ENCODE measurements around the gene KLF1. TPM values are rescaled to one million over a fixed set of nuclear protein-coding genes. Genes with fewer than 3 reads are reported as not detected.

The KLF1 gene
- total RNA-seq, 1 donor from 2014 or later: not detected

DNA sequence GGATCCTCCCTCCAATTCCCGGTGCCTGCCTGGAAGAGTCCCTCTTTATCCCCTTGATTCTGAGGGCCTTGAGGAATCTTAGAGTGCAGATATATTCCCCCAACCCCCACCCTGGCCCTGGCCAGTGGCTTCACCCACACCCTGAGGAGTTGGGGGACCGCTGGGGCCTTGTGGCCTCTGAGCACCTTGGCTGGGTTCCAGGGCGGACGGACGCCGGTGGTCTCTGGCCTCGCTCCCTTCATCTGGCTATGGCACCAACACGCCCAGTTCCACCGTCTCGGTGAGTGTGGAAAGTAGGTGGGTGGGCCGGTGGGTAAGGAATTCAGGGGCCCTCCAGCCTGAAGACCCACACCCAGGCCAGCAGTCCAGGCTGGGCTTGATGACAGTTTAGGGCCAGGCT, 43.7 kb downstream of the KLF1 start:
- Mint-ChIP-seq H3K27ac (no peak overlapping the region), H3K9me3 (no peaks in the 10 kb centered on the region), H3K27me3 (peaks cover 58% of the 10 kb centered on the region), H3K36me3 (no peaks in the 10 kb centered on the region), H3K4me1 (ENCODE audit: unreplicated experiment) (peaks cover 26% of the 10 kb centered on the region), H3K4me3 (no peak overlapping the region)
- TF ChIP-seq, protein P1, sequence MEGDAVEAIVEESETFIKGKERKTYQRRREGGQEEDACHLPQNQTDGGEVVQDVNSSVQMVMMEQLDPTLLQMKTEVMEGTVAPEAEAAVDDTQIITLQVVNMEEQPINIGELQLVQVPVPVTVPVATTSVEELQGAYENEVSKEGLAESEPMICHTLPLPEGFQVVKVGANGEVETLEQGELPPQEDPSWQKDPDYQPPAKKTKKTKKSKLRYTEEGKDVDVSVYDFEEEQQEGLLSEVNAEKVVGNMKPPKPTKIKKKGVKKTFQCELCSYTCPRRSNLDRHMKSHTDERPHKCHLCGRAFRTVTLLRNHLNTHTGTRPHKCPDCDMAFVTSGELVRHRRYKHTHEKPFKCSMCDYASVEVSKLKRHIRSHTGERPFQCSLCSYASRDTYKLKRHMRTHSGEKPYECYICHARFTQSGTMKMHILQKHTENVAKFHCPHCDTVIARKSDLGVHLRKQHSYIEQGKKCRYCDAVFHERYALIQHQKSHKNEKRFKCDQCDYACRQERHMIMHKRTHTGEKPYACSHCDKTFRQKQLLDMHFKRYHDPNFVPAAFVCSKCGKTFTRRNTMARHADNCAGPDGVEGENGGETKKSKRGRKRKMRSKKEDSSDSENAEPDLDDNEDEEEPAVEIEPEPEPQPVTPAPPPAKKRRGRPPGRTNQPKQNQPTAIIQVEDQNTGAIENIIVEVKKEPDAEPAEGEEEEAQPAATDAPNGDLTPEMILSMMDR (conservative IDR thresholded peaks at IDR 0.05): no peak
- DNase-seq (ENCODE audit: extremely low spot score, unreplicated experiment): no peak

DNA sequence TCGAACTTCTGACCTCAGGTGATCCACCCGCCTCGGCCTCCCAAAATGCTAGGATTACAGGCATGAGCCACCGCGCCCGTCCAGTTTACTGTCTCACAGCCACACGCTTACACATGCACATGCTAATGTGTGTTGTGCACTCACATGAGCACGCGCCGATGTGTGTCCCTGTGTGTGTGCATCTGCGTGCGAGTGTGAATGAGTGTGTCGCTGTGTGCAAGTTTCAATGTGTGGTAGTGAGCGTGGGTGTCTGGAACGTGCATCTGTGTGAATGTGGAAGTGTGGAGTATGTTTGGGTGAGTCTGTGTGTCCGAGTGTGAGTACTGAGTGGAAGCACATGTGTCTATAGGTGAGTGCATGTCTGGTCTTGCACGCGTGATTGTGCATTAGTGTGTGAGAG, 44.5 kb downstream of the KLF1 start:
- TF ChIP-seq, protein P1 (conservative IDR thresholded peaks at IDR 0.05): no peak
- DNase-seq (ENCODE audit: extremely low spot score, unreplicated experiment): no peak
- Mint-ChIP-seq H3K27ac (no peak overlapping the region), H3K4me1 (ENCODE audit: unreplicated experiment) (peaks cover 26% of the 10 kb centered on the region), H3K9me3 (no peaks in the 10 kb centered on the region), H3K27me3 (peaks cover 61% of the 10 kb centered on the region), H3K36me3 (no peaks in the 10 kb centered on the region), H3K4me3 (no peak overlapping the region)

- Mint-ChIP-seq H3K4me1 (ENCODE audit: unreplicated experiment) (peaks cover 26% of the 10 kb centered on the region), H3K36me3 (no peaks in the 10 kb centered on the region), H3K4me3 (peak overlapping the region; percentile 83), H3K27me3 (peaks cover 70% of the 10 kb centered on the region), H3K27ac (no peak overlapping the region), H3K9me3 (no peaks in the 10 kb centered on the region)
- DNase-seq (ENCODE audit: extremely low spot score, unreplicated experiment): peak; percentile 83
- TF ChIP-seq, protein P1 (conservative IDR thresholded peaks at IDR 0.05): no peak
Observed at GRCh38 chr19:12841094-12841493, 45.9 kb downstream of the KLF1 start.

- H3K27ac Mint-ChIP-seq: peak overlapping the region; percentile 61
- H3K9me3 Mint-ChIP-seq: no peaks in the 10 kb centered on the region
- H3K27me3 Mint-ChIP-seq: peaks cover 77% of the 10 kb centered on the region
- H3K4me1 Mint-ChIP-seq (ENCODE audit: unreplicated experiment): peaks cover 26% of the 10 kb centered on the region
- peak; percentile 87 for DNase-seq (ENCODE audit: extremely low spot score, unreplicated experiment)
- no peaks in the 10 kb centered on the region for H3K36me3 Mint-ChIP-seq
- peak overlapping the region; percentile 83 for H3K4me3 Mint-ChIP-seq
- TF ChIP-seq, protein P1 (conservative IDR thresholded peaks at IDR 0.05): no peak
Observed at GRCh38 chr19:12840091-12841079, 46.6 kb downstream of the KLF1 start.

- TF ChIP-seq, protein P1 (conservative IDR thresholded peaks at IDR 0.05): no peak
- H3K36me3 Mint-ChIP-seq: no peaks in the 10 kb centered on the region
- H3K4me3 Mint-ChIP-seq: peak overlapping the region; percentile 85
- peaks cover 83% of the 10 kb centered on the region for H3K27me3 Mint-ChIP-seq
- no peaks in the 10 kb centered on the region for H3K9me3 Mint-ChIP-seq
- peaks cover 30% of the 10 kb centered on the region for H3K4me1 Mint-ChIP-seq (ENCODE audit: unreplicated experiment)
- no peak overlapping the region for H3K27ac Mint-ChIP-seq
- DNase-seq (ENCODE audit: extremely low spot score, unreplicated experiment): no peak
Observed at GRCh38 chr19:12838886-12839756, 47.9 kb downstream of the KLF1 start.
